ENCODE measurements around the gene CCDC97.
A peak's percentile ranks its signal among the peaks of the same experiment; 100 is the strongest.

Gene CCDC97

GRCh38 chr19:41321204-41321599, 11.2 kb downstream of the CCDC97 start:
- no peak for DNase-seq

GRCh38 chr19:41321600-41322270, 11.8 kb downstream of the CCDC97 start:
- peak; percentile 30 for DNase-seq

GRCh38 chr19:41322451-41322850, 12.5 kb downstream of the CCDC97 start:
- no peak for DNase-seq

- no peak for DNase-seq
These were observed 13.1 kb downstream of the CCDC97 start for GRCh38 chr19:41323023-41323422.

GRCh38 chr19:41323430-41324125, 13.6 kb downstream of the CCDC97 start:
- DNase-seq = no peak

- DNase-seq = no peak
These were observed 14.3 kb downstream of the CCDC97 start for GRCh38 chr19:41324231-41324702.

GRCh38 chr19:41324921-41325639, 15.1 kb downstream of the CCDC97 start:
- DNase-seq = no peak

- DNase-seq = no peak
These were observed 15.6 kb downstream of the CCDC97 start for GRCh38 chr19:41325640-41325946.

GRCh38 chr19:41325947-41326706, 16.2 kb downstream of the CCDC97 start:
- peak; percentile 28 for DNase-seq

GRCh38 chr19:41327076-41327575, 17.2 kb downstream of the CCDC97 start:
- DNase-seq = peak; percentile 53

GRCh38 chr19:41327576-41328156, 17.7 kb downstream of the CCDC97 start:
- DNase-seq = peak; percentile 89

- no peak for DNase-seq
These were observed 18.3 kb downstream of the CCDC97 start for GRCh38 chr19:41328157-41328841.

GRCh38 chr19:41328842-41329225, 18.9 kb downstream of the CCDC97 start:
- no peak for DNase-seq

- peak; percentile 47 for DNase-seq
These were observed 20.5 kb downstream of the CCDC97 start for GRCh38 chr19:41330481-41330880.

- DNase-seq = no peak
These were observed 21.1 kb downstream of the CCDC97 start for GRCh38 chr19:41330946-41331678.

GRCh38 chr19:41332000-41332399, 22.0 kb downstream of the CCDC97 start:
- DNase-seq = no peak

GRCh38 chr19:41332468-41332867, 22.5 kb downstream of the CCDC97 start:
- no peak for DNase-seq

- no peak for DNase-seq
These were observed 24.8 kb downstream of the CCDC97 start for GRCh38 chr19:41334793-41335192.

GRCh38 chr19:41335467-41335866, 25.5 kb downstream of the CCDC97 start:
- no peak for DNase-seq

- DNase-seq = no peak
These were observed 30.0 kb downstream of the CCDC97 start for GRCh38 chr19:41339936-41340335.
